ENCODE data around the gene BMP8A.
A peak's percentile ranks its signal among the peaks of the same experiment; 100 is the strongest.

Gene BMP8A

GRCh38 chr1:39505289-39505688, 13.9 kb downstream of the BMP8A start:
- Histone ChIP-seq H3K4me2 (ENCODE audit: low read length, poor library complexity, severe bottlenecking) (no peak overlapping the region), H2BK5ac (ENCODE audit: low read depth, low read length, poor library complexity, severe bottlenecking) (no peak overlapping the region), H3K4me3 (ENCODE audit: insufficient read depth in 1 of 2, low read depth in 1 of 2, low read length in 2 of 2) (no peak overlapping the region), H3K36me3 (ENCODE audit: control insufficient read depth in 1 of 2, insufficient read depth in 2 of 2, low read depth in 1 of 2, low read length in 2 of 2) (no peaks in the 10 kb centered on the region), H3K9me3 (ENCODE audit: control insufficient read depth, low read length) (peaks cover 3% of the 10 kb centered on the region), H3K27ac (ENCODE audit: low read length, poor library complexity, severe bottlenecking) (no peak overlapping the region), H4K8ac (ENCODE audit: low read length) (no peak overlapping the region), H2BK120ac (ENCODE audit: low read depth, low read length) (no peak overlapping the region), H2BK15ac (ENCODE audit: low read depth, poor library complexity, severe bottlenecking) (no peak overlapping the region), H3K9ac (ENCODE audit: low read length) (no peak overlapping the region), H3K18ac (ENCODE audit: low read depth in 1 of 2, low read length in 2 of 2) (no peak overlapping the region), H3K4me1 (ENCODE audit: control insufficient read depth, insufficient read depth, low read depth, low read length) (peaks cover 14% of the 10 kb centered on the region), H4K91ac (ENCODE audit: low read length) (no peak overlapping the region), H2BK12ac (ENCODE audit: low read length in 2 of 2) (no peak overlapping the region), H2AFZ (ENCODE audit: low read depth, low read length) (no peak overlapping the region), H2AK5ac (ENCODE audit: low read length, severe bottlenecking) (no peak overlapping the region), H3K27me3 (ENCODE audit: control insufficient read depth in 1 of 2, insufficient read depth in 1 of 2, low read length in 2 of 2) (peaks cover 0 to 21% of the 10 kb centered on the region in 2 experiments), H3K14ac (ENCODE audit: low read length in 2 of 2) (no peak overlapping the region), H3K23ac (ENCODE audit: low read length in 2 of 2) (no peak overlapping the region), H3K79me1 (replicated peaks; ENCODE audit: low read length, poor library complexity, severe bottlenecking) (no peaks in the 10 kb centered on the region), H3K4ac (ENCODE audit: low read depth in 1 of 2, low read length in 2 of 2) (no peak overlapping the region)
- no peak for DNase-seq

GRCh38 chr1:39507230-39507928, 15.9 kb downstream of the BMP8A start:
- Histone ChIP-seq H3K18ac (ENCODE audit: low read depth in 1 of 2, low read length in 2 of 2) (no peak overlapping the region), H3K9ac (ENCODE audit: low read length) (no peak overlapping the region), H2BK5ac (ENCODE audit: low read depth, low read length, poor library complexity, severe bottlenecking) (no peak overlapping the region), H3K27ac (ENCODE audit: low read length, poor library complexity, severe bottlenecking) (no peak overlapping the region), H3K79me1 (replicated peaks; ENCODE audit: low read length, poor library complexity, severe bottlenecking) (no peaks in the 10 kb centered on the region), H2BK120ac (ENCODE audit: low read depth, low read length) (no peak overlapping the region), H3K4me2 (ENCODE audit: low read length, poor library complexity, severe bottlenecking) (no peak overlapping the region), H3K4me1 (ENCODE audit: control insufficient read depth, insufficient read depth, low read depth, low read length) (peaks cover 14% of the 10 kb centered on the region), H4K91ac (ENCODE audit: low read length) (no peak overlapping the region), H3K9me3 (ENCODE audit: control insufficient read depth, low read length) (peaks cover 2% of the 10 kb centered on the region), H3K23ac (ENCODE audit: low read length in 2 of 2) (no peak overlapping the region), H3K36me3 (ENCODE audit: control insufficient read depth in 1 of 2, insufficient read depth in 2 of 2, low read depth in 1 of 2, low read length in 2 of 2) (no peaks in the 10 kb centered on the region), H3K4ac (ENCODE audit: low read depth in 1 of 2, low read length in 2 of 2) (no peak overlapping the region), H3K27me3 (ENCODE audit: control insufficient read depth in 1 of 2, insufficient read depth in 1 of 2, low read length in 2 of 2) (peaks cover 0 to 21% of the 10 kb centered on the region in 2 experiments), H2BK12ac (ENCODE audit: low read length in 2 of 2) (no peak overlapping the region), H2BK15ac (ENCODE audit: low read depth, poor library complexity, severe bottlenecking) (no peak overlapping the region), H4K8ac (ENCODE audit: low read length) (no peak overlapping the region), H2AK5ac (ENCODE audit: low read length, severe bottlenecking) (no peak overlapping the region), H3K14ac (ENCODE audit: low read length in 2 of 2) (no peak overlapping the region), H3K4me3 (ENCODE audit: insufficient read depth in 1 of 2, low read depth in 1 of 2, low read length in 2 of 2) (no peak overlapping the region), H2AFZ (ENCODE audit: low read depth, low read length) (no peak overlapping the region)
- peak; percentile 53 for DNase-seq
- WGBS = 65% methylated on average over 12 of the region's 14 CpGs

- no peak overlapping the region for H2AFZ ChIP-seq (ENCODE audit: low read depth, low read length)
- no peak overlapping the region for H3K14ac ChIP-seq (ENCODE audit: low read length in 2 of 2)
- no peak overlapping the region for H3K23ac ChIP-seq (ENCODE audit: low read length in 2 of 2)
- H3K79me1 ChIP-seq (replicated peaks; ENCODE audit: low read length, poor library complexity, severe bottlenecking) = no peaks in the 10 kb centered on the region
- no peak overlapping the region for H3K27ac ChIP-seq (ENCODE audit: low read length, poor library complexity, severe bottlenecking)
- peaks cover 14% of the 10 kb centered on the region for H3K4me1 ChIP-seq (ENCODE audit: control insufficient read depth, insufficient read depth, low read depth, low read length)
- H4K91ac ChIP-seq (ENCODE audit: low read length) = no peak overlapping the region
- no peak overlapping the region for H3K4ac ChIP-seq (ENCODE audit: low read depth in 1 of 2, low read length in 2 of 2)
- no peaks in the 10 kb centered on the region for H3K36me3 ChIP-seq (ENCODE audit: control insufficient read depth in 1 of 2, insufficient read depth in 2 of 2, low read depth in 1 of 2, low read length in 2 of 2)
- no peak overlapping the region for H3K4me3 ChIP-seq (ENCODE audit: insufficient read depth in 1 of 2, low read depth in 1 of 2, low read length in 2 of 2)
- H4K8ac ChIP-seq (ENCODE audit: low read length) = no peak overlapping the region
- DNase-seq = no peak
- H3K18ac ChIP-seq (ENCODE audit: low read depth in 1 of 2, low read length in 2 of 2) = no peak overlapping the region
- no peak overlapping the region for H2BK120ac ChIP-seq (ENCODE audit: low read depth, low read length)
- WGBS = 84% methylated on average over 6 of the region's 6 CpGs
- H3K9ac ChIP-seq (ENCODE audit: low read length) = no peak overlapping the region
- H3K27me3 ChIP-seq (ENCODE audit: control insufficient read depth in 1 of 2, insufficient read depth in 1 of 2, low read length in 2 of 2) = peaks cover 0 to 21% of the 10 kb centered on the region in 2 experiments
- H2AK5ac ChIP-seq (ENCODE audit: low read length, severe bottlenecking) = no peak overlapping the region
- H2BK12ac ChIP-seq (ENCODE audit: low read length in 2 of 2) = no peak overlapping the region
- H2BK5ac ChIP-seq (ENCODE audit: low read depth, low read length, poor library complexity, severe bottlenecking) = no peak overlapping the region
- H2BK15ac ChIP-seq (ENCODE audit: low read depth, poor library complexity, severe bottlenecking) = no peak overlapping the region
- H3K9me3 ChIP-seq (ENCODE audit: control insufficient read depth, low read length) = no peaks in the 10 kb centered on the region
- H3K4me2 ChIP-seq (ENCODE audit: low read length, poor library complexity, severe bottlenecking) = no peak overlapping the region
These were observed 16.8 kb downstream of the BMP8A start for GRCh38 chr1:39508266-39508665.

GRCh38 chr1:39508857-39509305, 17.4 kb downstream of the BMP8A start:
- Histone ChIP-seq H2AFZ (ENCODE audit: low read depth, low read length) (no peak overlapping the region), H3K9me3 (ENCODE audit: control insufficient read depth, low read length) (no peaks in the 10 kb centered on the region), H3K79me1 (replicated peaks; ENCODE audit: low read length, poor library complexity, severe bottlenecking) (no peaks in the 10 kb centered on the region), H4K8ac (ENCODE audit: low read length) (no peak overlapping the region), H3K18ac (ENCODE audit: low read depth in 1 of 2, low read length in 2 of 2) (no peak overlapping the region), H2BK12ac (ENCODE audit: low read length in 2 of 2) (no peak overlapping the region), H2BK15ac (ENCODE audit: low read depth, poor library complexity, severe bottlenecking) (no peak overlapping the region), H2AK5ac (ENCODE audit: low read length, severe bottlenecking) (no peak overlapping the region), H4K91ac (ENCODE audit: low read length) (no peak overlapping the region), H3K27me3 (ENCODE audit: control insufficient read depth in 1 of 2, insufficient read depth in 1 of 2, low read length in 2 of 2) (peaks cover 0 to 21% of the 10 kb centered on the region in 2 experiments), H2BK120ac (ENCODE audit: low read depth, low read length) (no peak overlapping the region), H3K4me1 (ENCODE audit: control insufficient read depth, insufficient read depth, low read depth, low read length) (peaks cover 14% of the 10 kb centered on the region), H3K27ac (ENCODE audit: low read length, poor library complexity, severe bottlenecking) (no peak overlapping the region), H3K4ac (ENCODE audit: low read depth in 1 of 2, low read length in 2 of 2) (no peak overlapping the region), H3K36me3 (ENCODE audit: control insufficient read depth in 1 of 2, insufficient read depth in 2 of 2, low read depth in 1 of 2, low read length in 2 of 2) (no peaks in the 10 kb centered on the region), H3K23ac (ENCODE audit: low read length in 2 of 2) (no peak overlapping the region), H3K4me3 (ENCODE audit: insufficient read depth in 1 of 2, low read depth in 1 of 2, low read length in 2 of 2) (no peak overlapping the region), H2BK5ac (ENCODE audit: low read depth, low read length, poor library complexity, severe bottlenecking) (no peak overlapping the region), H3K9ac (ENCODE audit: low read length) (no peak overlapping the region), H3K4me2 (ENCODE audit: low read length, poor library complexity, severe bottlenecking) (no peak overlapping the region), H3K14ac (ENCODE audit: low read length in 2 of 2) (no peak overlapping the region)
- WGBS = 89% methylated on average over 11 of the region's 11 CpGs
- DNase-seq = no peak
